Muscle of back (tissue), 11 donors: Measurements from ENCODE around the gene ZBED5. TPM values are rescaled to one million over a fixed set of nuclear protein-coding genes. Genes with fewer than 3 reads are reported as not detected.
A peak's percentile ranks its signal among the peaks of the same experiment; 100 is the strongest.
"Not testable (repeated sequence)": the region's sequence is repeated elsewhere in the genome, so short reads cannot be mapped to it uniquely, and the experiment has no call there.

ENCODE experiments used
- DNase-seq, 3 donors: peaks; one replicate each; pipeline versions ENCODE4 v3.0.0 to v3.0.0-alpha.2; 2013
- polyA plus RNA-seq, 10 donors: library from polyadenylated mRNA; unstranded; fragments of 120-200 nt; gene quantifications; one replicate each; pipeline ENCODE4 v1.2.1, GENCODE V29; 2013; ENCODE audit not compliant: insufficient read length in 10 of 10

The ZBED5 gene
- polyA plus RNA-seq, 10 donors = 55.0 to 89.7 (median 75.7) TPM

GRCh38 chr11:10884292-10884691 is 26.4 kb upstream of the ZBED5 start:
- DNase-seq = not testable (repeated sequence)

DNA sequence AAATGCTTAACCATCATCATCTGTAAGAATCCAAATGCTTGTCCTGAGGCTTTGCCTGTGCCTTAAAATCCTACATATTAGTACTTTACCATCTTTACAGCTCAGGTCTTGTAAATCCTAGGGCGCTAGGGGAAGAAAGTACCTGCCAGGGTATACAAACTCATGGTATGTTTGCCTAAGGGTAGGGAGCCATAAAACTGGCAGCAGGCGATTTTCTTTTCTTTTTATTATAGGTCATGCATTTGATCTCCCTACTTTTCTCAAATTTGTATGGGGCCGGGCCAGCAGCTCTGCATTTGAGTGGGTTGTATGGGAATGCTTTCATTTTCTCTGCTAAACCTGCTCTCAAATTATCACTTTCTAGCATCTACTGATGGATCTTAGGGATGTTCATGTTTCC is 24.0 kb upstream of the ZBED5 start:
- no peak for DNase-seq

DNA sequence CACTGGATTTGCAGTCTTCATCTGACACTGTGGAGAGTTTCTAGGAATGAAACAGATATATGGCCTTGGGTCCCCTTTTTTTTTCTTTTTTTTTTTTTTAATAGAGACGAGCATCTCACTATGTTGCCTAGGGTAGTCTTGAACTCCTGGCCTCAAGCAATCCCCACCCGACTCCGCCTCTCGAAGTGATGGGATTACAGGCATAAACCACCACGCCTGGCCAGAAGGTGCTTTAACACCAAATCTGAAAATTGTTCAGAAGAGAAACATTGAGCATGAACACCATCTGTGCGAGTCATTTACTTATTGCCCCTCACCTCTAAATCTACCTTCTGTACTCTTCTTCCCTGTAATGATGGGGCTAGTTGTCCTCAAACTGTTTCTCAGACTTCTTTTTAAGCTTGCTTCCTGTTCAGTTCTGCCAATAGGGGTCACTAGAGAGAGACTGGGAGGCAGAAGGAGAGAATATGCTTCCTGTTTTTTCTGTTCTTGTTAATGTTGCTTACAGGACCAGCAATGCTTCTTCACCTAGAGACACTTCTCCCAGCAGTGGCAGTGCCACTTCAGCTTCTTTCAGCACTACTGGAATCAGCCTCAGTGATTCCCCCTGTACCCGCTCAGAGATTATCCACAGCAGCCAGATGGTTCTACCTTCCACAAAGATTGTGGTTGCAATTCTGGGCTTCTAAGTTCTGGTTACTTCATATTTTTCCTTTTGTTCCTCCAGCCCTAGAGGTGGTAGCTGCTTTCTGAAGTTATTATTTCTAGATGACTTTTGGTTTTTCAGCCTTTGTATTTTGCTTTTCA is 20.8 kb upstream of the ZBED5 start:
- peak; percentile 32 to 51 (median 44) for DNase-seq

DNA sequence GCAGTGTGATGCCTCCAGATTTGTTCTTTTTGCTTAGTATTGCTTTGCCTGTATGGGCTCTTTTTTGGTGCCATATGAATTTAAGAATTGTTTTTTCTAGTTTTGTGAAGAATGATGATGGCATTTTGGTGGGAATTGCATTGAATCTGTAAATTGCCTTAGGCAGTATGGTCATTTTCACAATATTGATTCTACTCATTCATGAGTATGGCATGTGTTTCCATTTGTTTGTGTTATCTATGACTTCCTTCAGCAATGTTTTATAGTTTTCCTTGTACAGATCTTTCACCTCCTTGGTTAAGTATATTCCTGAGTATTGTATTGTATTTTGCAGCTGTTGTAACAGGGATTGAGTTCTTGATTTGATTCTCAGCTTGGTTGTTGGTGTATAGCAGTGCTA is 18.3 kb upstream of the ZBED5 start:
- DNase-seq = no peak

- no peak for DNase-seq
Measured at GRCh38 chr11:10875430-10876021, 17.7 kb upstream of the ZBED5 start.

DNA sequence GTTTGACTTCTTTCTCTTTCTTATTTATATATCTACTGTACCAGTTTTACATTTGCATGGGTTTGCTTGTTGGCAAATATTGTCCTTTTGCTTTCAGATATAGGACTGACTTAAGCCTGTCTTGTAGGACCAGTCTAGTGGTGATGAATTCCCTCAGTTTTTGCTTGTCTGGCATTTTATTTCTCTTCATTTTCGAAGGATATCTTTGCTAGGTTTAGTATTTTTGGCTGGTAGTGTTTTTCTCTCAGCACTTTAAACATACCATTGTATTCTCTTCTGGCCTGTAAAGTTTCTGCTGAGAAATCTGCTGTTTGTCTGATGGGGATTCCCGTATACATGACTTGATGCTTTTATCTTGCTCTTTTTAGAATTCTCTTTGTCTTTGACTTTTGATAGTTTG is 14.2 kb upstream of the ZBED5 start:
- no peak for DNase-seq

DNA sequence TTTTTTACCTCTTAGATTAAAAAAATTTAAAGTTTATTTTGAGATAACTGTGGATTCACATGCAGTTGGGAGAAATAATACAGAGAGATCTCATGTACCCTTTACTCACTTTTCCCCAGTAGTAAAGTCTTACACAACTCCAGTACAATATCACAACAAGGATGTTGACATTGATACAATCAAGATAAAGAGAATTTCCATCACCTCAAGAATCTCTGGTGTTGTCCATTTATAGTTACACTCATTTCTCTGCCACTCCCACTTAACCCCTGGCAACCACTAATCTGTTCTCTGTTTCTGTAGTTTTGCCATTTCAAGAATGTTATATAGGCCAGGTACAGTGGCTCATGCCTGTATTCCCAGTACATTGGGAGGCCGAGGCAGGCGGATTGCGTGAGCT is 10.5 kb upstream of the ZBED5 start:
- no peak for DNase-seq

DNA sequence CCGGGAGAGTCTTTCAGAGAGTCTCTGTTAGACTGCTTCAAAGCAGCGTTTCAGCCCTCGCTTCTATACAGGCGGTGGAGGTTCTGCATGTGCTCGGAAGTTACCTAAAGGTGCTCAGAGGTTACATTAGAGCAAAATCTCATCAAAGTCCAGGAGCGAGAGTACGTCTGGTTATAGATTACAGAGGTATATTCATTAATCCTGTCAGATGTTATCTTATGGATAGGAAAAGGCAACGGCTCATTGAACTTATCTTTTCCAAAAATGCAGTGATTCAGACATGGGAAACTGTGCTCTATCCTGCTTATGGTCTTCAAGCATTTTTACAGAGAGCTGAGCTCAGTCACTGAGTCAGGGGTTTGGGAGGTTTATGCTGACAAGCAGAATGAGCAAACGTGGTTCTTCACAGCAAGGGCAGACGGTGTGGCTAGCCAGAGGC is 9.1 kb upstream of the ZBED5 start:
- peak in 1 of 3 donors; percentile 41 for DNase-seq

DNA sequence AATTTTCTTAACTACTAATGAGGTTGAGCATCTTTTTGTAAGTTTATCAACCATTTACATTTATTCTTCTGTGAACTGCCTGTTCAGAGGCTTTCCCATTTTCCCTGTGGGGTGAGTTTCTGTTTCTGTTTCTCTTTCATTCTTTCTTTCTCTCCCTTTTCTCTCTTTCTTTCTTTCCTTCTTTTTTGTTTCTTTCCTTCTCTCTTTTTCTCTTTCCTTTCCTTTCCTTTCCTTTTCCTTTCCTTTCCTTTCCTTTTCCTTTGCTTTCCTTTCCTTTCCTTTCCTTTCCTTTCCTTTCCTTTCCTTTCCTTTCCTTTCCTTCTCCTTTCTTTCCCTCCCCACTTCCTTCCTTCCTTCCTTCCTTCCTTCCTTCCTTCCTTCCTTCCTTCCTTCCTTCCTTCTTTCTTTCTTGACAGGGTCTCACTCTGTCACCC is 8.0 kb upstream of the ZBED5 start:
- no peak for DNase-seq

DNA sequence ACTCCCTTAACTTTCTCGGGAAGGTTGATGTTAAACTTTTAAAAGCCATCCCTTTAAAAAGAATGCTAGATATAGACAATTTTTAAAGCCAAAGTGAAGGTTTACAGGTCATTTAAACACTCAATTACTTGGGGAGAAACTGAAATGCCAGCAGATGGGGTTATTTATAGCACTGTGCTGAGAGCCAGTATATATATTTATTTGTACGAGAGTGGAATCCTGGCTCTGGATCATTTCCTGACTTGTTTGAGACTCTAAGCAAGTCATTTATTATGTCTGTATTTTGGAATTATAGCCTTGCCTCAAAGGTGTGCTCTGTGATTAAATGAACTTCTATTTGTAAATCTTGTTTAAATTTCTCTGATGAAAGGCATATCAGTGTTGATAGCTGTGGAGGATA is 6.8 kb upstream of the ZBED5 start:
- no peak for DNase-seq

DNA sequence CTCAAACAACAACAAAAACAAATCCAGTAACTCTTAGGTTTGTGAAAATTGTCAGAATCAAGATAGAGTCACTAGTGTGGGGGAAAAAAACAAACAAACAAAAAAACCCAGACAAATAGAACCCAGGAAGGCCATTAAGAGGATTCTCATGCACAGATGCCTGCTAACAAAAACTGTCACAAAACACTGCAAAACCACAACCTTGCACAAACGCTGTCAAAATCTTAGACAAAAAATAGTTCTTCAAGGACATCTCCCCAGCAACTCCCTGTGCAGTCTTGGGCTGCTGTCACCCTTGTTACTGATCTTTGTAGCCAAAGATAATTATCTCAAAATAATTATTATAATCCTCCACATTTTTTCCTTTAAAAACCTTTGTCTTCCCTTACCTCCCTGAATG is 4.6 kb upstream of the ZBED5 start:
- DNase-seq = no peak

DNA sequence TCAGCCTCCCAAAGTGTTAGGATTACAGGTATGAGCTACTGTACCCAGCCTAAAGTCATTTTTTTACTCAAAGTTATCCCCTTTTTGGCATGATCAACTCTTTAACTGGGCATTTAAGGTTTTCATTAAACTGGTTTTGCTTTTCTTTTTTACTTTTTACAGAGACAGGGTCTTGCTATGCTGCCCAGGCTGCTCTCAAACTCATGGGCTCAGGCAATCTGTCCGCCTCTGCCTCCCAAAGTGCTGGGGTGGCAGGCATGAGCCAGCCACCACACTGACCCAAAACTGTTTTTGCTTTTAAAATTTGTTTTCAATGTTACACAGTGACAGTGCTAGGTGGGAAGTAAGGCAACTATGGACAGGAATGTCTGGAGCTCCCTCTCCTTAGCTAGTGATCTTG is 3.9 kb upstream of the ZBED5 start:
- DNase-seq = no peak

GRCh38 chr11:10861047-10861446 is 3.2 kb upstream of the ZBED5 start:
- no peak for DNase-seq

DNA sequence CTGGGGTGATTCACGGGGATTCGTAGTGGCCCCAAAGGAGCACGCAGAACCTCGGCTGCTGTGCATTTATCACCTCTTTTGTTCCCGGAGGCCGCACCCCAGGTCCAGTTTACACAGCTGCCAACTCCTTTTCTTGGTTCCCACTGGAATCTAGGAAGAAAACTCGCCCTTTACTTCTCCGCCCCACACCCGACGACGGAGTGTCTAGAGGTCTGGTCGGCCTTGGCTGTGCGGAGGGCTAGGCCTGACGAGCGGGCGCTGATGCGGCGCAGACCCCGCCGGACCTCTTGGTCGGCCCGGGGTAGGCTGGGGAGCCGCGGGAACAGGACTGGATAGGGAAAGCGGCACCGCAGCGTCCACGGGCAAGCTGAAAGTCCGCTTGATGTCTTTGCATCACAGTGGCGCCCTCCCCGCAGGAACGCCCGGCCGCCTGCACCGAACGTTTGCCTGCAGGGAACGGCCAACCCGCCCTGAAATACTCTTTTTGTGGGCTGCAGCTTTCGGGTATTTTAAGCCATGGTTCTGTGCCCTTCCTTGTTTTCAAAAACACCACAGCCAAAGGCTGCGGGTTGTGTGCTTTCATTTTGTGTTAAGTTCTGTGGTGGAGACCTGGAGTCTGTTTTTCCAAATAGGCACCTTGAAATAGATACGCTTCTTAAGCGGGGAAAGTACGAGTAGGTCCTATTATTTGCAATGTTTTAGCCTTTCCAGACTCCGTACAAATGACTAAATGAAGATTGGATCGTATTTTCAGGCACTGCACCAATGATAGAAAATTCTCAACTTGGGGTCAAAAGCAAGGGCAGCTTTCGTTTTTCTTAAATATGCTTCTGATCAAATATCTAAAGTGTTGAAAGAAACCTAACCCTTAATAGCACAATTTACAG is 829 bp upstream of the ZBED5 start:
- peak in 1 of 3 donors; percentile 50 for DNase-seq

- no peak for DNase-seq
Measured at GRCh38 chr11:10857459-10857708, 469 bp downstream of the ZBED5 start.

DNA sequence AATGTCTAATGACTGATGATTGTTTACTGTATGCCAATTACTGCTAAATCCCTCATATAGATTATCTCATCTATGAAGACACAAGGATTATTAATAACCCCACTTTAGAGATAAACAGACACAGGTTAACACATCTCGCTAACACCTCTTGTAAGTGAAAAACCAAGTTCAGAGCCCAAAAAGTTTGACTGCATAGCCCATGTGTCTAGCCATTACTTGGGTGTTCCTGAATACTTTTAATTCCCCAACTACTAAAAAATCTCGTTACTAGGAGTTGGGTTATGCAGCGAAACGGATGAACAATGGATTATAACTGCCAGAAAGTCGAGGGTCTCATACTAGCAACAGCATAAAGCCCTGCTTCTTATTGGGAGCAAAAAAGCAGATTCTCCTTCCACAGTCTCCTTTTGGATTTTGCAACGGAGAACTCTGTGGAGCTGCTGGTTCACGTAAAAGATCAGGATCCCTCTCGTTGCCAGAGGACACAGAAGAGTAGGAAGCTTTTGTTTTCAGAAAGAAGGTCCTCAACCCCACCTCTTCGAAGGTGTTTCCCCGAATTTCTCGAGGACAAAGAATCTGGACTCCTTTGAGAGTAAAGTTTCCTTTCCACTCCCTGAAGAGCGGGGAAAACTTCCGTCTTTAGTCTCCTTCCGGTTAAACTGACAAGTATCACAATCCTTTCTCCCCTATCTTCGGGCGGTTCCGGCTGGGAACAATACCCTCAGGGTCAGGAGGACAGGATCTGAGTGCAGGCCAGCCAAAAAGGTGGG is 979 bp downstream of the ZBED5 start:
- peak in 2 of 3 donors; percentile 41 to 68 for DNase-seq

- no peak for DNase-seq
Measured at GRCh38 chr11:10855295-10855694, 2.6 kb downstream of the ZBED5 start.

DNA sequence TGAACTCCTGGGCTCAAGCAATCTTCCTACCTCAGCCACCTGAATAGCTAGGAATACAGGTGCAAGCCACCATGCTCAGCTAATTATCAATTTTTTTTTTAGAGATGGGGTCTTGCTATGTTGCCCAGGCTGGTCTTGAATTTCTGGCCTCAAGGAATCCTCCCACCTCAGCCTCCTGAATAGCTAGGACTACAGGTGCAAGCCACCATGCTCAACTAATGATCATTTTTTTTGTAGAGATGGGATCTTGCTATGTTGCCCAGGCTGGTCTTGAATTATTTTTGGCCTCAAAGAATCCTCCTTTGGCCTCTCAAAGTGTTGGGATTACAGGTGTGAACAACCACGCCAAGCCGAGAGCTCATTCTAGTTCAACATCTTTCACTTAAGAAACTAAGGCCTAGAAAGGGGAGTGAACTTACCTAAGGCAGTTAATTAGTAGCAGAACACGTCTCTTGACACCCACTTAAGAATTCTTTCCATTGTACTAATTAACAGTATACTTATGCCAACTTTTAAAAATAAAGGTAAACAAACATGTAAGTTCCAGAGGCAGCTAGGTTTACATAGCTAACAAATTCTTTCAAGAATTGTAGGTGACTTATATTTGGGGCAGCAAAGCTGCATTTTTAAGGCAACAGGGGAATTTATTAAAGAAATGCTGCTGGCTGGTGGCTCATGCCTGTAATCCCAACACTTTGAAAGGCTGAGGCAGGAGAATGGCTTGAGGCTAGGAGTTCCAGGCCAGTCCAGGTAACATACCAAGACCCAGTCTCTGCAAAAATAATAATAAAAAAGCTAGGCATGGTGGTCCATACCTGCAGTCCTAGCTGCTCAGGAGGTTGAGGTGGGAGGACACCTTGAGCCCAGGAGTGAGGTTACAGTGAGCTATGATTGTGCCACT is 9.6 kb downstream of the ZBED5 start:
- no peak for DNase-seq

DNA sequence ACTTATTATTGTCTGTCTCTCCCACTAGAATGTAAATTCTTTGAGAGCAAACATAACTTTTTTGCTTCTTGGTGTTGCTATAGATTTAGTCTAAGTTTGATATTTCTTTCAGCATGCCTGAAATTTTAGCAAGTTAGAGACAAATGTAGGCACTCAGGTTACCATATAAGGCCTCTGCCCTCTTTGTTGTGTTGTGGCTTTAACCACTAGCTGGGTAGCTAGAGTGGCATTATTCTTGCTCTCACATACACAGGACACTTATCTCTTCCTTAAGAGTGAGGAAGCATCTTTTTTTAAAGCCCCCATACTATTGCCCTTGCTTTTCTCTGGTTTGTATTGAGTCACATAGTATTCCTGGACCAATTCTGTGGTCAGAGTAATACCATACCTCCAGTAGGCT is 11.2 kb downstream of the ZBED5 start:
- DNase-seq = no peak

DNA sequence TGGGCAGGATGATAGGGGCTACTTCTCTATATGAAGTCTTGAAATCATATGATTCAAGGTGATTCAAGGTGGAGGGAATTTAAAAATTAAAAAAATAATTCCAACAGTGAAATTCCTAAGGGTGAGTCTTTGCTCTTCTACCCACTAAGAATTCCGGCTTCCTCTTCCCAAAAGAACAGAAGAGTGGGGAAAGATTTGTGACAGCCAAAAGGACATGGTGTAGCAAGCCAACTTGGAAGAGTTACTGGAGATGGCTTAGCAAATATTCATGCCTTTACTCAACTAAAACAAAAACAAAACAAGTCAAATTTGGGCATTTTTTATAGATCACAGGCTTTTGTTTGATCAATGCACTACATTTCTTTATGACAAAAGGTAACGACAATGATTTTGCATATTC is 12.3 kb downstream of the ZBED5 start:
- no peak for DNase-seq

- no peak for DNase-seq
Measured at GRCh38 chr11:10844796-10845195, 13.1 kb downstream of the ZBED5 start.
